Gastrocnemius medialis (tissue), 4 donors: Measurements from ENCODE around the gene PMEPA1. TPM values are rescaled to one million over a fixed set of nuclear protein-coding genes. Genes with fewer than 3 reads are reported as not detected.
A peak's percentile ranks its signal among the peaks of the same experiment; 100 is the strongest.

Experiments used
- ATAC-seq, 2 donors: fragments of 150-250 bp; one replicate each; pipeline ENCODE4 v1.9.1; 2016
- DNase-seq, 2 donors: peaks; one replicate each; pipeline ENCODE4 v3.0.0-alpha.2; 2019
- H3K27ac ChIP-seq, 4 donors: fragments of 200-600 bp; sonication (generic); 1 replicate in 1 of 4; 2 replicates in 3 of 4; pipeline ENCODE4 v1.5.1; 2016 to 2018; ENCODE audit warnings: mild to moderate bottlenecking in 2 of 4, moderate library complexity in 1 of 4
- H3K27me3 ChIP-seq, 3 donors: fragments of 200-600 bp; sonication (generic) in 2 of 3; 1 replicate in 1 of 3; 2 replicates in 2 of 3; pipeline versions ENCODE4 v1.5.1 to v1.6.0; 2016 to 2019; ENCODE audit warnings: mild to moderate bottlenecking in 1 of 3, moderate library complexity in 1 of 3
- H3K36me3 ChIP-seq, 2 donors: fragments of 200-600 bp; sonication (generic) in 1 of 2; one replicate each; pipeline ENCODE4 v1.5.1; 2017 to 2018
- H3K4me1 ChIP-seq, 2 donors: fragments of 200-600 bp; sonication (generic) in 1 of 2; one replicate each; pipeline ENCODE4 v1.5.1; 2016 to 2017; ENCODE audit warnings: mild to moderate bottlenecking in 2 of 2
- H3K4me3 ChIP-seq, 4 donors: fragments of 200-600 bp; sonication (generic) in 3 of 4; 1 replicate in 1 of 4; 2 replicates in 3 of 4; pipeline ENCODE4 v1.5.1; 2016 to 2019; ENCODE audit warnings: mild to moderate bottlenecking in 2 of 4
- H3K9me3 ChIP-seq, 3 donors: fragments of 200-600 bp; sonication (generic) in 2 of 3; 1 replicate in 1 of 3; 2 replicates in 2 of 3; pipeline ENCODE4 v1.5.1; 2016 to 2019
- CTCF ChIP-seq, 5 experiments: fragments of 450-650 bp in 3 of 5; fragments of 200-600 bp in 2 of 5; sonication (generic) in 2 of 5; IDR thresholded peaks in 4 of 5; conservative IDR thresholded peaks in 1 of 5; 1 replicate in 4 of 5; 2 replicates in 1 of 5; pipeline ENCODE4 v1.5.1; 2016 to 2019; ENCODE audit warnings: antibody characterized with exemption in 5 of 5, mild to moderate bottlenecking in 3 of 5, moderate library complexity in 3 of 5
- POLR2A ChIP-seq, 2 donors: fragments of 450-650 bp; IDR thresholded peaks; one replicate each; pipeline ENCODE4 v1.6.1; 2017; ENCODE audit warnings: antibody characterized with exemption in 2 of 2, mild to moderate bottlenecking in 2 of 2, moderate library complexity in 2 of 2
- in situ Hi-C, 4 donors: fragments of 200-750 bp; cut with MboI; loops; one replicate each; pipeline versions ENCODE4 v1.15.0 to v1.8.0; 2017; ENCODE audit warnings: low sequenced_read_pairs in 4 of 4
- intact Hi-C: fragments of 100-400 bp; cut with DNase I; formaldehyde crosslinking; loops from one replicate; pipeline ENCODE4 v1.15.1; 2023; ENCODE audit warnings: low total_unique reads
- total RNA-seq, 4 donors: library from RNA; depleted of rRNA; stranded (reverse); fragments of >200 nt; gene quantifications; one replicate each; pipeline versions ENCODE4 v1.1.0 to v1.2.3, GENCODE V29; 2016

PMEPA1 gene
- total RNA-seq, 4 donors from 2014 or later = 1.5 to 8.1 (median 5.8) TPM

DNA sequence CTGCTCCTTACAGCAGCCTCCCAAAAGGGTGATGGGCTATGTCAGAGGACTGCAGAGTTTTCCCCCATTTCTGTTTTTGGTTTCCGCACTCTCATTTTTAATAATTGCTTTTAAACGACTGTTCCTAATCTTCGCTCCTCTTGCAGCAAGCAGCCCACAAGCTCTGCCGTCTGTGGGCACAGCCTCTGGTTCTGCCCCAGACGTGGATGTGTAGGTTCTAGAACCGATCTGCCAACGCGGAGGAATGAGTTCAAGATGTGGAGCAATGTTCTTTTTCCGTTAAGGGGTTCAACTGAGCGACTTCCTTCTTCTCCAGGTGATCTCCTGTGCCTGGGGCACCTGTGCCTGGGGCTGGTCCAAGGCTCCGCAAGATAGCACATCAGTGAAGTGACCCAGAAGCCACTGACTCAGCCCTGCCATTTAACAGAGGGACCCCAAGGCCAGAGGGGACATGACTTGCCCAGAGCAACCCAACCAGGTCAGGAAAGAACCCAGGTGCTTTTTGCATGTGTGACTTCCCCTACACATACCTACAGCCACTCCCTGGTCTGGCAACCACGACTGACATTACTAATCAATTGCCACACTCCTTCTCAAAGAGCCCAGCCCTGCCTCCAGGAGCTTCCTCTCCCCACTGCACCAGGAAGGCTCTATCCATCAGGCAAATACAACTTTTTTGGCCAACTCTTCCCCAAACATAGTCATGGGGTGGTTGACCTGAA, 22.7 kb downstream of the PMEPA1 start:
- H3K27ac ChIP-seq = no peak overlapping the region
- H3K4me1 ChIP-seq = peaks cover 36 to 52% of the 10 kb centered on the region in 2 donors
- in situ Hi-C loops (no loop called here), intact Hi-C loops (no loop called here)
- DNase-seq (no peak), ATAC-seq (no peak)
- H3K36me3 ChIP-seq = no peaks in the 10 kb centered on the region
- H3K4me3 ChIP-seq = no peak overlapping the region
- H3K9me3 ChIP-seq = no peaks in the 10 kb centered on the region
- no peaks in the 10 kb centered on the region for H3K27me3 ChIP-seq
- no peak for TF ChIP-seq CTCF (IDR thresholded peaks at IDR 0.05 in 4 of 5, conservative IDR thresholded peaks at IDR 0.05 in 1 of 5)
- no peak for TF ChIP-seq POLR2A (IDR thresholded peaks at IDR 0.05)

- ATAC-seq (peak in 1 of 2 donors; percentile 43), DNase-seq (no peak)
- Histone ChIP-seq H3K36me3 (no peaks in the 10 kb centered on the region), H3K27me3 (no peaks in the 10 kb centered on the region), H3K9me3 (no peaks in the 10 kb centered on the region), H3K4me1 (peaks cover 36 to 50% of the 10 kb centered on the region in 2 donors), H3K27ac (no peak overlapping the region), H3K4me3 (no peak overlapping the region)
- in situ Hi-C loops (no loop called here), intact Hi-C loops (no loop called here)
- no peak for TF ChIP-seq POLR2A (IDR thresholded peaks at IDR 0.05)
- TF ChIP-seq CTCF (IDR thresholded peaks at IDR 0.05 in 4 of 5, conservative IDR thresholded peaks at IDR 0.05 in 1 of 5) = no peak
Observed at GRCh38 chr20:57685146-57685758, 24.6 kb downstream of the PMEPA1 start.

- Histone ChIP-seq H3K4me3 (no peak overlapping the region), H3K9me3 (no peaks in the 10 kb centered on the region), H3K36me3 (no peaks in the 10 kb centered on the region), H3K27ac (no peak overlapping the region), H3K4me1 (peaks cover 36 to 46% of the 10 kb centered on the region in 2 donors), H3K27me3 (no peaks in the 10 kb centered on the region)
- in situ Hi-C loops (no loop called here), intact Hi-C loops (no loop called here)
- TF ChIP-seq POLR2A (IDR thresholded peaks at IDR 0.05) (no peak), CTCF (IDR thresholded peaks at IDR 0.05 in 4 of 5, conservative IDR thresholded peaks at IDR 0.05 in 1 of 5) (no peak)
- ATAC-seq (no peak), DNase-seq (no peak)
Observed at GRCh38 chr20:57684808-57685140, 25.0 kb downstream of the PMEPA1 start.

DNA sequence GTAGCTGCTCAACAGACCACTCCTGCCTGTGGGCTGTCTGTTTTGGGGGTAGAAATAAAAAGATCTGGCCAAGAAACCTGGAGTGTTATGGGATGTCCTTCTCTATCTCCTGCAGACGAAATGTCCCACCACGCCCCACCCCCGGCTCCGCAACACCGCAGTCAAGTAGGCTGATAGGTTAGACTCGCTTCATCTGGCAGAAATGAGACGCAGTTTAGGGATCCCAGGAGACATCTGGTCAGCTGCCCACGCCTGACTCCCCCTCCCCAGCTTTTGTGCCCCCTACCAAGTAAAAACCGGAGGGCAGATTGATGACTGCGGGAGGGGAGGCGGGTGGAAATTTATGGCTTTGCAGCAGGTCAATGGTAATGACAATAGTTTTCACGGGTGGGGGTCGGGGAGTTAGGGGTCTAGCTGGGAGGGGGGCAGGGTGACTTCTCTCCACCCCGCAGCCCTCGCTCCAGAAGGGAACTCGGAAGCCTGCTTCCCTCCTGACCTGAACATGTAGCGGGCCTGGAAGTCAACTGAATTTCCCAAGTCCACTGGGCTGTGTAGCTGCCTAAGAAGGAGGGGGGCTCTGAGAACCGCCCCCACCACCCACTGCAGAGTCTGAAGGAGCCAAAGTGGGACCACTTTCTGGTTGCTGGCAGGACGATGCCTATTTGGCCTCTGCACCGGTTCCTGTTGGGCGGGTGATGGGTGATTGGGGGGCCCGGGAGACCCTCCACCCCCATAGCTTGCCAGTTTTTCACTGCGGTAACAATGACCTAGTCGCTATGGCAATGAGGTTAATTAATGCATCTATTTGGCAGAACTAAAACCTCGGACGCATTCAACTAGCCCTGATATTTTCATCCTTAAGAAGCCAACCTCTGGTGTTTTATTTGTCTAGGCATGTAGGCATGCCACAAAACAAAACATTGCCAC, 25.7 kb downstream of the PMEPA1 start:
- in situ Hi-C loops (no loop called here), intact Hi-C loops (no loop called here)
- no peaks in the 10 kb centered on the region for H3K36me3 ChIP-seq
- no peak overlapping the region for H3K27ac ChIP-seq
- DNase-seq (no peak), ATAC-seq (no peak)
- no peaks in the 10 kb centered on the region for H3K27me3 ChIP-seq
- TF ChIP-seq POLR2A (IDR thresholded peaks at IDR 0.05) = no peak
- TF ChIP-seq CTCF (IDR thresholded peaks at IDR 0.05 in 4 of 5, conservative IDR thresholded peaks at IDR 0.05 in 1 of 5) = no peak
- no peaks in the 10 kb centered on the region for H3K9me3 ChIP-seq
- H3K4me3 ChIP-seq = no peak overlapping the region
- H3K4me1 ChIP-seq = peaks cover 31 to 39% of the 10 kb centered on the region in 2 donors
